Activated T-helper 2 cell treated with anti-CD3 and anti-CD28 coated beads, Interferon-gamma antibody, Interleukin-2, Interleukin-4, amounts not matched to agents 10 μg/mL and 5 μg/mL and 100 μg/mL, durations not matched to agents 14 hours and 24 hours and 36 hours (primary cell): Measurements from ENCODE around the gene NWD2. TPM values are rescaled to one million over a fixed set of nuclear protein-coding genes. Genes with fewer than 3 reads are reported as not detected.
"Not testable (repeated sequence)": the region's sequence is repeated elsewhere in the genome, so short reads cannot be mapped to it uniquely, and the experiment has no call there.

ENCODE experiments used
- DNase-seq: peaks from one replicate; pipeline ENCODE4 v3.0.0; 2021; ENCODE audit warnings: low spot score
- H3K27ac Mint-ChIP-seq: one replicate; pipeline ENCODE4 v1.8.0; 2021; ENCODE audit warnings: mixed read lengths
- H3K27me3 Mint-ChIP-seq: one replicate; pipeline ENCODE4 v1.8.0; 2021; ENCODE audit warnings: low read depth, mixed read lengths
- H3K36me3 Mint-ChIP-seq: one replicate; pipeline ENCODE4 v1.8.0; 2021; ENCODE audit warnings: low read depth, mixed read lengths
- H3K4me1 Mint-ChIP-seq: one replicate; pipeline ENCODE4 v1.8.0; 2021; ENCODE audit warnings: low read depth, mixed read lengths
- H3K4me3 Mint-ChIP-seq: one replicate; pipeline ENCODE4 v1.8.0; 2021; ENCODE audit warnings: low read depth, mild to moderate bottlenecking, moderate library complexity, mixed read lengths
- H3K9me3 Mint-ChIP-seq: one replicate; pipeline ENCODE4 v1.8.0; 2021; ENCODE audit warnings: mixed read lengths
- intact Hi-C: fragments of 100-400 bp; cut with micrococcal nuclease; formaldehyde crosslinking; loops from one replicate; pipeline ENCODE4 v1.15.1; 2023
- total RNA-seq: library from RNA; stranded (reverse); gene quantifications from 2 replicates; pipeline ENCODE4 v1.2.3, GENCODE V29; 2022

NWD2 gene, protein sequence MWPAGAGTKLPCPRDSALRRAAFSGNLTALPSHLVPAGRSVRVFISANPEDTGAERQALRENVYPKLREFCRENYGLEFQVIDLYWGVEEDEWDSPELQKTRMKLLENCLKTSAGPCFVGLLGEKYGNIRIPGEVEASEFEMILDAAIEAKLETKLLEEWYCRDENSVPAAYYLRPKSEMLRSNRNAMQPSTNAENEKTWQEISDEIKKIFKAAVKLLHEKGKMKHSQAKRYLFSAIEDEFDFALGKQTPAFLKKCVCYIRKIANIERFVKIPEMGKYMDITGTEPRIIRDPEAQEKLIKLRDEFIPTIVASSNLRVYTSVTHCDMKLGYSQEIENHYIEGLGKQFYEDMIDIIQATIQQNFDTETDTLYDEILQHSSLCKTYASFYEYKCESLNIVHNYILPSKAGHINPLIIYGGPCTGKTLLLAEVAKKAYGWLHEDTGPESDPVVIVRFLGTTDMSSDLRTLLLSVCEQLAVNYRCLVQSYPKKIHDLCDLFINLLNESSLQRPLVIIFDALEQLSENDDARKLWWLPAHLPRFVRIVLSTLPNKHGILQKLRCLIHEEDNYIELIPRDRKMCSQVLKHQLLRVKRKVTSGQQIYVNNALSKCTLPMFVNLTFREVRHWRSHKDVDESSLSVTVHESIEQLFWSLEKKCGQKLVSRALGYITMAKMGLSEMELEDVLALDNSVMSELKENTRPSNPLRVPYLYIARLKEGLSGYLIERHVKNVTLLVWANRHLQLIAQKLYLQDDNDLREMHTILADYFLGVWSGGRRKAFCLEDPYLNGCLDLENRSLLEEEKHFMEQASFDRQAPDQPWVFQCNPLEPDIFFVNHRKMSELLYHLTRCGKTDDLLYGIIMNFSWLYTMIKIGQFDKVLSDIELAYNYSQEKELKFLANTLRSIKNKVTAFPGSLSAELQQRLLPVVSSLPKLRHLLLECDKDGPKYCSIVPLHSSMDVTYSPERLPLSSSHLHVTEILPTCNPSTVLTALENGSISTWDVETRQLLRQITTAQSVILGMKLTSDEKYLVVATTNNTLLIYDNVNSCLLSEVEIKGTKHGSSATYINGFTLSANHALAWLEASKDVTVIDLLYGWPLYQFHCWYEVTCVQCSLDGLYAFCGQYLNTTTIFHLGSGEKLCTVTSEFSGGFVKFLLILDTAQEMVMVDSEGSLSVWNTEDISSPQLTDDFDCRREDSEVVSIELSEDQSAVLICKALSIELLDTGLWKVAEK (N-terminal part only)
- total RNA-seq: not detected in 2 replicates

DNA sequence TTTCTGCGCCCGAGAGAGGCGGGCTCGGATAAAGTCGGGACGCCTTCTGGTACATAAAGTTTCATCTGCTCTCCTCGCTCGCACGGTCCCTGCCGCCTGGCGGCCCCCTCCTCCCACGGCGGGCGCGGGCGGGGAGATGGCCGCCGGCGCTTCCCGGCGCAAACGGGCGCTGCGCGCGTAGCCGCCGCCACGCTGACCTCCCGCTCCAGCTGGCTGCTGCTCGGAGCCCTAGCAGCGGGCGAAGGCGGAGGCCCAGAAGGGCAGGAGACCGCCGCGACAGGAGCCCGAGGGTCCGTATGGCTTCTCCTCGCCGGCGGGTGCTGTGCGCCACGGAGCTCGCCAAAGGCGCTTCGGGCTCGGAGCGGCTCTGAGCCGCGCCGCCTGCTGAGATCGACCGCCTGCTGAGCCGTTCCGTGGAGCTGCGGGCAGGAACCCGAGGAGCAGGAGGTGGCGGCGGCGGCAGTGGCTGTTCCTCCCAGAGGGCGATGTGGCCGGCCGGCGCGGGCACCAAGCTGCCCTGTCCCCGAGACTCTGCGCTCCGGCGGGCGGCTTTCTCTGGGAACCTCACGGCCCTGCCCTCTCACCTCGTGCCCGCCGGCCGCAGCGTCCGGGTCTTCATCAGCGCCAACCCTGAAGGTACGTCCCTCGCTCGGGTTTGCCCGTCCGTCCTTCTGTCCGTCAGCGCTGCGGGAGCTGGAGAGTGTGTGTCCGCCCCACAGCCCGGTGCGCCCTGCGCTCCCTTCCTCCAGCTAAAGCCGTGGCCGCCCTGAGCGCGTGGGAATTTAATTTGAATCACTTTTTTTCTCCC, at the start of gene NWD2:
NWD2 (plus strand) TSS at position 161 of the 808 bp plus-strand sequence; CDS start at position 486, 325 bp downstream.
- no peak for DNase-seq
- Mint-ChIP-seq H3K27me3 (peaks cover 43% of the 10 kb centered on the region), H3K4me1 (peaks cover 2% of the 10 kb centered on the region), H3K27ac (no peak within 1 kb of the TSS), H3K9me3 (no peaks in the 10 kb centered on the region), H3K4me3 (no peak within 1 kb of the TSS), H3K36me3 (no peaks in the 10 kb centered on the region)
- intact Hi-C loops: no loop called here

DNA sequence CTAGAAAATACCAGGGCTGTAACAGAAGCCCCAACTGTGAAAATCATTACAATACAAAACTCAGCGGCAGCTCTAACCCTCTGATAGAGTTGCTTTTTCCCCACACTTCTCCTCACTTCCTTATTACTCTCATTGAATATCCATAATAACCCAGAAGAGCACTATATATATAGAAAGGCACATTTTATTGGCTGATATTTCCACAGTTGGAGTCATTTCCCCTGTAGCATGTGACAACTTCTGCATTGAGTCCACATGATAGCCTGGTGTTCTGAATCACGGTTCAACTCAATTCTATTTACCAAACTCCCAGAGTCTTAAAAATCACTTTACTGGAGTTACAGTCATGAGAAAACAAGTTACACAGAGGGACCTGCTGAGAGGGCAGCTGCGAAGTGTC, 46.6 kb upstream of the NWD2 start:
- no peak overlapping the region for H3K27ac Mint-ChIP-seq

DNA sequence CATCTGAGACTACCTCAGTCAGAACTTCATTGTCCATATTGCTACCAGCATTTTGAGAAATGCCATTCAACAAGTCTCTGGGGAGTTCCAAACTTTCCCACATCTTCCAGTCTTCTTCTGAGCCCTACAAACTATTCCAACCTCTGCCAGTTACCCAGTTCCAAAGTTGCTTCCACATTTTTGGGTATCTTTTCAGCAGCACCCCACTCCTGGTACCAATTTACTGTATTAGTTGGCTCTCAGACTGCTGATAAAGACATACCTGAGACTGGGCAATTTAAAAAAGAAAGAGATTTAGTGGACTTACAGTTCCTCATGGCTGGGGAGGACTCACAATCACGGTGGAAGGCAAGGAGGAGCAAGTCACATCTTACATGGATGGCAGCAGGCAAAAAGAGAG, 39.8 kb upstream of the NWD2 start:
- H3K36me3 Mint-ChIP-seq, H3K4me3 Mint-ChIP-seq: not testable (repeated sequence)
- peaks cover 18% of the 10 kb centered on the region for H3K9me3 Mint-ChIP-seq

More for the DNA sequence above, 46.6 kb upstream of the NWD2 start:
- H3K9me3 Mint-ChIP-seq: peaks cover 1% of the 10 kb centered on the region
- no peaks in the 10 kb centered on the region for H3K27me3 Mint-ChIP-seq
- intact Hi-C loops: no loop called here
- H3K4me1 Mint-ChIP-seq: no peaks in the 10 kb centered on the region
- no peak for DNase-seq
- no peaks in the 10 kb centered on the region for H3K36me3 Mint-ChIP-seq
- H3K4me3 Mint-ChIP-seq: no peak overlapping the region

DNA sequence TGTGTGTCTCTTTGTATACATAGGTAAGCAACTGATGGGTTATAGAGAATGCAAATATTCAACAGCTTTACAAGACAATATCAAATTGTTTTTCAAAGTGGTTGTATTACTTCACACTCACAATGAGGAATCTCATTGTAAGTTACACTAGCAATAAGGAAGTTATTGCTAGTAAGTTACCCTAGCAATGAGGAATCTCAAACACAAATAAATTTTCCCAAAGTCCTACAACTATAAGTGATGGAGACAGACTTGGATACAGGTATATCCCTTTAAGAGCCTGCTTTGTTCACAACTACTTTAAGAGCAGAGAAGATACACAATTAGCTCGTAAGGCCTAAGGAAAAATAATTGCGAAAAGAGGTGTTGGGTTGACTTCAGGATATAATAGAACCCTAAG, 28.3 kb upstream of the NWD2 start:
- no peak for DNase-seq
- Mint-ChIP-seq H3K27ac (no peak overlapping the region), H3K27me3 (no peaks in the 10 kb centered on the region), H3K4me3 (no peak overlapping the region), H3K36me3 (no peaks in the 10 kb centered on the region), H3K9me3 (no peaks in the 10 kb centered on the region), H3K4me1 (no peaks in the 10 kb centered on the region)
- intact Hi-C loops: no loop called here

More for the DNA sequence above, 39.8 kb upstream of the NWD2 start:
- H3K27me3 Mint-ChIP-seq, DNase-seq, H3K27ac Mint-ChIP-seq, H3K4me1 Mint-ChIP-seq, intact Hi-C loops: not testable (repeated sequence)

DNA sequence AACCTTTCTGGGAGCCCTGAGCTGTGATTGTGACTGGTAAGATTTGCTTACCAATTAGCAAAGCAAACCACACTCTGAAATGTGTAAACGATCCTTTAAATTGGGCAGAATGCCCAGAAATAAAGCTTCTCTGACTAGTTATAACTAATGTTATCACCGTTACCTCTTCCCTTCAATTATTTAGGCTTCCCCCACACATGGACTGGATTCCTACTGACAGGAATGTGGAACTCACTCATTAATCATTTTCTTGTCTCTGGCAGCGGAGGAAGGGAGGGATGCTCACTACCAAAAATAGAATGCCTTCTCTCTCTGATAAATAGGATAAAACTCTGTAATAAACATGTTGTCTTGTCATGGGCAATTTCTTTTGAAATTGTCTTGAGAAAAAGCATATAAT, 25.3 kb upstream of the NWD2 start:
- DNase-seq: no peak
- no peaks in the 10 kb centered on the region for H3K36me3 Mint-ChIP-seq

DNA sequence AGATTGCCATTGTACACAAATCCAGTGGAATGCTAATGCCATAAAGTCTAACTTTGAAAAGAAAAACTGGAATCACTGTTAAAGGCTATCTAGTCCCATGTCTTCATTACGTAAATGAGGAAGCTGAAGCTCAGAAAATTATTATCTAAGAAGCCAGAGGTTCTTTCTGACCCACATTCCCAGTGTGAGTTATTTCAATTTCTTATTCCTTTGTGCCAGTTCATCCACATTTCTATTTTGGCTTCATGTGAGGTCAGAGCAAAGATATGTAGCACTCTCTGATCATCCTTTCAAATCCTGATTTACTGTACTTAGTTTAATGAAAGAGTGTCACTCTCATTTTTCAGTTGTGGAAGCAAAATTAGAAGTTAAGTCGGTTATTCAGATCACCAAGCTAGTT, 24.6 kb upstream of the NWD2 start:
- no peaks in the 10 kb centered on the region for H3K9me3 Mint-ChIP-seq
- no peak overlapping the region for H3K27ac Mint-ChIP-seq
- H3K4me1 Mint-ChIP-seq: no peaks in the 10 kb centered on the region
- no peak overlapping the region for H3K4me3 Mint-ChIP-seq
- intact Hi-C loops: no loop called here
- no peaks in the 10 kb centered on the region for H3K36me3 Mint-ChIP-seq
- H3K27me3 Mint-ChIP-seq: no peaks in the 10 kb centered on the region
- no peak for DNase-seq

More for the DNA sequence above, 25.3 kb upstream of the NWD2 start:
- Mint-ChIP-seq H3K27me3 (no peaks in the 10 kb centered on the region), H3K9me3 (no peaks in the 10 kb centered on the region), H3K27ac (no peak overlapping the region), H3K4me3 (no peak overlapping the region), H3K4me1 (no peaks in the 10 kb centered on the region)
- intact Hi-C loops: no loop called here

DNA sequence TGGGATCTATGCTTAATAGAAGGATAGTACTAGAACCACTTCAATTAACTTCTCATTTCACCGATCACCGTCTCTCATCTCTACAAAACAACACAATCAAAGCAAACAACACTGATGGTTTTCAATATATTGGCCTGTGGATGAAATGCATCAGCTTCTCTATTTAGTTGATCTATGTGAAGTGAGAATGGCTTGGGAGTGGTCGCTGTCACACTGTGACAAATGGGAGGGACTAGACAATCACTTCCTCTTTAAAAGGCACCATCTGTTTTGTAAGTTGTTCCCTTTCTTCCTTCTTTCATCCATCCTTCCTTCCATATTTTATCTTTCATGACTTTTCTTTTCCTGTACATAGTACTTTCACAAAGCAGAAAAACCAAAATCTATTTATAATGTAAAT, 23.9 kb upstream of the NWD2 start:
- H3K36me3 Mint-ChIP-seq: no peaks in the 10 kb centered on the region
- no peak overlapping the region for H3K27ac Mint-ChIP-seq
- intact Hi-C loops: no loop called here
- H3K27me3 Mint-ChIP-seq: no peaks in the 10 kb centered on the region
- no peak overlapping the region for H3K4me3 Mint-ChIP-seq
- no peaks in the 10 kb centered on the region for H3K4me1 Mint-ChIP-seq
- DNase-seq: no peak
- H3K9me3 Mint-ChIP-seq: no peaks in the 10 kb centered on the region

DNA sequence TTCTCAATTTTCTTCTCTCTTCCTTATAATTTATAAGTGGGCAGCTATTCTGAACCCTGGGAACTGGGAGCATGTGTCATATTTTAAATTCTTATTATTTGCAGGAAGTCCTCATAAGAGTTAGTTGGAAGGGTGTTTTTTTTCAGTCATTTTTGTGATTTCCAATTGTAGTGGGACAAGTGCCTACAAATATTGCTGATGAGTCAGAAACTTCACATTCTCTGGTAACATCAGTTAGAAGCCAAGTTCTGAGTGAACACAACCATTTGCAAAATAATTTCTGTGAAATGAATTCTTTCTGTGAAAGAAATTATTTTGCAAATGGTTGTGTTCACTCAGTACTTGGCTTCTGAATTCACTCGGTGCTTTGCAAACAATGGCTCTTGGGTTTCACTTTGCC, 20.8 kb upstream of the NWD2 start:
- H3K4me3 Mint-ChIP-seq: no peak overlapping the region
- no peaks in the 10 kb centered on the region for H3K4me1 Mint-ChIP-seq
- H3K27me3 Mint-ChIP-seq: no peaks in the 10 kb centered on the region
- no peak for DNase-seq
- intact Hi-C loops: no loop called here
- H3K36me3 Mint-ChIP-seq: no peaks in the 10 kb centered on the region
- H3K9me3 Mint-ChIP-seq: no peaks in the 10 kb centered on the region
- no peak overlapping the region for H3K27ac Mint-ChIP-seq

DNA sequence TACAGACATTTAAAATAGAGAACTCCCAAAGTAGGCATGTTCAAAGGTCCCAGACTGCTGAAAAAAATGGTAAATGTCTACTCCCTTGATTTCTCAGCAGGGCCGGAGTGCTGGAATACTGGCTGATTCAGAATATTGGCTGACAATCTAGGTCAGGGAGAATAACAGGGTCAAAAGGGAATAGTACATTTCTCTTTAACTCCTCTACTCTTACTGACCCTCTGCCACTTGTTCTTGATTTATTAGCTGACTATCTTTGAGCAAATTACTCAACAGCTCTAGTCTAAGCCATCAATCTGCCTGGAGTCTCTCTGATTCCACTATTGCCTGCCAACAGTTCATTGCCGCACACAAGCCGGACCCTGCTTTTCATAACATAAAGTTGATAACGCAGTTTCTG, 19.7 kb upstream of the NWD2 start:
- no peak overlapping the region for H3K27ac Mint-ChIP-seq
- no peaks in the 10 kb centered on the region for H3K9me3 Mint-ChIP-seq
- no peak for DNase-seq
- no peaks in the 10 kb centered on the region for H3K4me1 Mint-ChIP-seq
- intact Hi-C loops: no loop called here
- no peaks in the 10 kb centered on the region for H3K36me3 Mint-ChIP-seq
- no peak overlapping the region for H3K4me3 Mint-ChIP-seq
- H3K27me3 Mint-ChIP-seq: no peaks in the 10 kb centered on the region

DNA sequence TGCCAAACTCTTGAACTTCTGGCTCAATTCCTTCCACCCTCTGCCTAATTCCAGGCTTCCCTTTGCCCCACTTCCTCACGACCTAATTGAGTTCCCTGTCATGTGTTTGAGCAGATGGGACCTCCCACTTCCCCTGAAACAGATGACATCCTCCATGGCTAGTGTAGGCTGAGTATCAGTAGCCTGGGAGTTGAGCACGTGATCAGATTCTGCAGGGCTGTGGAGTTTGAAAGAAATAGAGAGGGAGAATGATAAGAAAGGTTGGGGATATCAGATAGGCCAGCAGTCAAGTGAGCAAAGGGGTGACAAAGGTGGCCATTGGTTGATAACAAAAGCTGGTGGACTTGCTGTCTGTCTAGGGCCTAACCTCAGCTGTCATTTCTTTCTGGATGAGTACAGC, 18.8 kb upstream of the NWD2 start:
- H3K4me3 Mint-ChIP-seq: no peak overlapping the region
- no peaks in the 10 kb centered on the region for H3K36me3 Mint-ChIP-seq
- no peaks in the 10 kb centered on the region for H3K27me3 Mint-ChIP-seq
- DNase-seq: no peak
- intact Hi-C loops: no loop called here
- H3K27ac Mint-ChIP-seq: no peak overlapping the region
- no peaks in the 10 kb centered on the region for H3K9me3 Mint-ChIP-seq
- no peaks in the 10 kb centered on the region for H3K4me1 Mint-ChIP-seq

DNA sequence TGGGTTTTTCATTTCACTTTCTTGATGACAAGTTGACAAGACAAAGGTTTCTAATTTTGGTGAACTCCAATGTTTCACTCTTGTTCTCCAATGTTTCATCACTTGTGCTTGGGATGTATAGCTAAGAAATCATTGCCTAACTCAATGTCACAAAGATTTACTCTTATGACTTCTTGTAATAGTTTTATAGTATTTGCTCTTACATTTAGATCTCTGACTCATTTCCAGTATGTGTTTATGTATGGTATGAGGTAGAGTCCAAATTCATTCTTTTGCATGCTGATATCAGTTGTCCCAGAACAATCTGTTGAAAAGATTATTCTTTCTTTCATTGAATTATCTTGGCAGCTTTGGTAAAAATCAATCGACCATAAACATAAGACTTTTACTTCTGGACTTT, 12.2 kb upstream of the NWD2 start:
- Mint-ChIP-seq H3K4me1 (no peaks in the 10 kb centered on the region), H3K27ac (no peak overlapping the region), H3K4me3 (no peak overlapping the region), H3K27me3 (no peaks in the 10 kb centered on the region), H3K9me3 (no peaks in the 10 kb centered on the region), H3K36me3 (no peaks in the 10 kb centered on the region)
- intact Hi-C loops: no loop called here
- no peak for DNase-seq

DNA sequence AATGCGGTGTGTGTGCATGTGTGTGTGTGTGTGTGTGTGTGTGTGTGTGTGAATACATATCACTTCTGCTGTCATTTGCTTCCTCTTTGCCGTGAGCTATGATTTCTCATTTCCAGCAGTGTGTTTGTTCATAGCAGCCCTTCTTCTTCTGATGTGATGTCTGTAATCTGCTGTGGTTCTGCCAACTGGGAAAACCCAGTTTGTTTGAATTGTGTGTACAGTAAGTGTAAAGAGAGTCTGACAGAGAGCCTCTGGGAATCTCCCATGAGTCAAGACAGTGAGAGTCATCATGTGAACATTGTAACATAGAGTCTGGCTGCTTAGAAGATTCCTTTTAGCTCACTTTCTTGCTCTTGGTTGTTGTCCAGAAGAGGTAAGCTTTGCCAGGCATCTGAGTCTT, 8.4 kb upstream of the NWD2 start:
- intact Hi-C loops: no loop called here
- Mint-ChIP-seq H3K4me3 (no peak overlapping the region), H3K27ac (no peak overlapping the region), H3K4me1 (no peaks in the 10 kb centered on the region), H3K27me3 (peaks cover 4% of the 10 kb centered on the region), H3K9me3 (no peaks in the 10 kb centered on the region), H3K36me3 (no peaks in the 10 kb centered on the region)
- DNase-seq: no peak
